GM06990 (cell line): ENCODE results near the gene COX6B2.

Experiments used
- DNase-seq: peaks from one replicate; pipeline ENCODE4 v3.0.0-alpha.2; 2011; ENCODE audit not compliant: insufficient read length; ENCODE audit errors: extremely low read depth
- H3K27me3 ChIP-seq: replicated peaks from 2 replicates; pipeline ENCODE4 v1.6.0; 2011; ENCODE audit warnings: low read length; ENCODE audit not compliant: control insufficient read depth, insufficient read depth
- H3K36me3 ChIP-seq: 2 replicates; pipeline ENCODE4 v1.5.1; 2011; ENCODE audit warnings: low read length; ENCODE audit not compliant: control insufficient read depth, insufficient read depth
- H3K4me3 ChIP-seq: replicated peaks from 2 replicates; pipeline ENCODE4 v1.5.1; 2011; ENCODE audit warnings: low read depth, mild to moderate bottlenecking, control low read depth, low read length
- TF ChIP-seq, protein P1 (sequence below): IDR thresholded peaks from 2 replicates; pipeline ENCODE4 v1.5.1; 2011; ENCODE audit warnings: low read length, control low read depth, mild to moderate bottlenecking, inconsistent platforms; ENCODE audit not compliant: insufficient read depth, poor library complexity, severe bottlenecking

The COX6B2 gene

DNA sequence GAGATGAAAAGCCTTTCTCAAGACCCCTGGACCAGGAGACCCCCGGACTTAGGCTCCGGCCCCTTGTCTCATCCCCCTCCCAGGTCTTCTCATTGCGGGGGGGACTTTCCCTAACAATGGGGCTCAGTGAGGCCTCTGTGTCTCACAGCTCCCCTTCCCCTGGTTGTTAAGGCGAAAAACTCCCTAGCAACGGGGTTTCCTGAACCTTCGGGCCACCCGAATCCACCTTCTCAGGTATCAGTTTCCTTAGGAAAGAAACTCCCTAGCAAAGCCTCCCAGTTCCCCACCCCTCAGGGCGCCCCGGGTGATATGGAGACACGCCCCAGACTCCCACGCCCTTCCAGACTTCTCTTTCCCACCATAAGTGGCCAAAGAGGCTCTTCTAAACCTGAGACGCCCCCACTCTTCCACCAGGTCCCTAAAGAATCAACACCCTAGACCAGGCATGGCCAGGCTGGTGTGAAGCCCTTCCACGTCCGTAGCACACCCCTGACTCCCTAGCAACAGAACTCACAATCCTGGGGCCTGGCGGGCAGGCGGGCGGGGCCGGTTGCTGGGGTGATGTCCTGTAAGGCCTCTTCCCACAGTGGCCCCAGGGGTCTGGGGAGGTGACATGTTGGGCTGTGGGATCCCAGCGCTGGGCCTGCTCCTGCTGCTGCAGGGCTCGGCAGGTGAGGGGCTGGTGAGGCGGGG lies 21.9 kb upstream of the COX6B2 start, which contains the start of gene TMEM190:
TSS of gene TMEM190 (plus strand) at position 586 of the 693 bp plus-strand sequence. CDS start at position 614, 28 bp downstream.
- no peaks in the 10 kb centered on the region; the same call in 1 of the 2 replicates for H3K27me3 ChIP-seq
- TF ChIP-seq, protein P1, sequence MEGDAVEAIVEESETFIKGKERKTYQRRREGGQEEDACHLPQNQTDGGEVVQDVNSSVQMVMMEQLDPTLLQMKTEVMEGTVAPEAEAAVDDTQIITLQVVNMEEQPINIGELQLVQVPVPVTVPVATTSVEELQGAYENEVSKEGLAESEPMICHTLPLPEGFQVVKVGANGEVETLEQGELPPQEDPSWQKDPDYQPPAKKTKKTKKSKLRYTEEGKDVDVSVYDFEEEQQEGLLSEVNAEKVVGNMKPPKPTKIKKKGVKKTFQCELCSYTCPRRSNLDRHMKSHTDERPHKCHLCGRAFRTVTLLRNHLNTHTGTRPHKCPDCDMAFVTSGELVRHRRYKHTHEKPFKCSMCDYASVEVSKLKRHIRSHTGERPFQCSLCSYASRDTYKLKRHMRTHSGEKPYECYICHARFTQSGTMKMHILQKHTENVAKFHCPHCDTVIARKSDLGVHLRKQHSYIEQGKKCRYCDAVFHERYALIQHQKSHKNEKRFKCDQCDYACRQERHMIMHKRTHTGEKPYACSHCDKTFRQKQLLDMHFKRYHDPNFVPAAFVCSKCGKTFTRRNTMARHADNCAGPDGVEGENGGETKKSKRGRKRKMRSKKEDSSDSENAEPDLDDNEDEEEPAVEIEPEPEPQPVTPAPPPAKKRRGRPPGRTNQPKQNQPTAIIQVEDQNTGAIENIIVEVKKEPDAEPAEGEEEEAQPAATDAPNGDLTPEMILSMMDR, result no peak
- DNase-seq, result no peak
- H3K36me3 ChIP-seq, result no peaks in the 10 kb centered on the region
- H3K4me3 ChIP-seq, result no peak within 1 kb of the TSS

GRCh38 chr19:55373993-55374757 lies 19.7 kb upstream of the COX6B2 start:
- TF ChIP-seq, protein P1, result no peak
- Histone ChIP-seq H3K27me3 (no peaks in the 10 kb centered on the region; the same call in none of the 2 replicates), H3K36me3 (no peaks in the 10 kb centered on the region), H3K4me3 (no peak overlapping the region)
- DNase-seq, result no peak

DNA sequence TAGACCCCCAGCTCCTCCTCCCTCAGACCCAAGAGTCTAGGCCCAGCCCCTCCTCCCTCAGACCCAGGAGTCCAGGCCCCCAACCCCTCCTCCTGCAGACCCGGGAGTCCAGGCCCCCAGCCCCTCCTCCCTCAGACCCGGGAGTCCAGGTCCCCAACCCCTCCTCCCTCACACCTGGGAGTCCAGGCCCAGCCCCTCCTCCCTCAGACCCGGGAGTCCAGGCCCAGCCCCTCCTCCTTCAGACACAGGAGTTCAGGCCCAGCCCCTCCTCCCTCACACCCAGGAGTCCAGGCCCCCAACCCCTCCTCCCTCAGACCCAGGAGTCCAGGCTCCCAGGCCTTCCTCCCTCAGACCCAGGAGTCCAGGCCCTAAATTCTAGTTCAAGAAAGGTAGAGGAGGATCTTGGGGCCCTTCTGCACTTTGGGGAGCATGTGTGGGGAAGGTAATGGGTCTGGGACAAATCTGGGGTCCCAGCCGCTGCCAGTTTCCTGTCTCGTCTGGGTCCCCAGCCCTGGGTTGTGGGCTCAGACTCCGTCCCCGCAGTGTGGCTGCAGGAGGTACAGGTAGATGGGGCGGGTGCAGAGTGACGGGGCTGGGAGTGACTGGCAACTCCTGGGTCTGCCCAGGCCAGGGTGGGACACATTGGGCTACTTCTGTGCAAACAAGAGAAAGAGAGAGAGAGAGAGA lies 18.9 kb upstream of the COX6B2 start:
- TF ChIP-seq, protein P1, result no peak
- Histone ChIP-seq H3K36me3 (no peaks in the 10 kb centered on the region), H3K4me3 (no peak overlapping the region), H3K27me3 (no peaks in the 10 kb centered on the region; the same call in none of the 2 replicates)
- no peak for DNase-seq

DNA sequence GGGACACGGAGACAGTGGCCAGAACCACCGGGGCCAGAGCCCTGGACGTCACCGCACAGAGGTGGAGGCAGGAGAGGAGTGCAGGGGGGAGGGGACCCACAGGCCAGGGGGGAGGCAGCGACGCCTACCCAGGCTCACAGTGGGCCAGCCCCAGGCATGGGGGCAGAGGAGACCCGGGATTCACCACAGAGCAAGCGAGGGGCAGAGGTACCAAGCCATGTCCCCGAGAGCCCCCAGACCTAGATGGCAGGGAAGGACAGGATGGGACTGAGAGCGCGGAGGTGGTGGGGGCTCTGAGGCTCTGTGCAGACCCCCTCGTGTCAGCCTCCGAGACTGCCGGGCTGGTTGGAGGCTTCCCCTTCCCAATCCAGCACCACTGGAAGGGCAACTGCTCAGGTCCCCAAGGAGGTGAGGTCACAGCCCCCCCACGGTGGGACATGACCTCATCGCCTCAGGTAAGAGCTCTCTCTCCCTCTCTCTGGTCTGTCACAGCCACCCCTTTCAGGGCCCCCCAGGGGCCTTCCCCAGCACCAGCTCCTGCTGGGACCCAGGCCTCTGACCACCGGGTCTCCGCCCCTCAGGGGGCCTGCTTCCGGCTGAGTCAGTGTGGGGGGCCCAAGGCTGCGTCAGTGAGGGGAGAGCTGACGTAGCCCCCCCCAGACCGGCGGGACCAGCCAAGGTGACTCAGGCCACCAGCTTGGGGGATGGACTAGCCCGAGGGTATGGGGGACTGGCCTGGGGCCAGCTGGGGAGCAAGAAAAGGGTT lies 18.0 kb upstream of the COX6B2 start:
- H3K4me3 ChIP-seq, result no peak overlapping the region
- no peak for DNase-seq
- H3K27me3 ChIP-seq, result no peaks in the 10 kb centered on the region; the same call in none of the 2 replicates
- TF ChIP-seq, protein P1, result no peak
- H3K36me3 ChIP-seq, result no peaks in the 10 kb centered on the region

- TF ChIP-seq, protein P1, result no peak
- no peak for DNase-seq
- H3K36me3 ChIP-seq, result no peaks in the 10 kb centered on the region
- H3K4me3 ChIP-seq, result no peak within 1 kb of the TSS
- no peaks in the 10 kb centered on the region; the same call in none of the 2 replicates for H3K27me3 ChIP-seq
These were observed 15.9 kb upstream of the COX6B2 start, which contains the start of gene IL11 for GRCh38 chr19:55370305-55370988. TSS of gene IL11 (minus strand) at chr19:55370463. CDS start at chr19:55370310, 153 bp downstream.
